Neural cell (in vitro differentiated cells): ENCODE measurements around the gene OSBPL1A.

Source experiments
- EP300 ChIP-seq: fragments of 450-650 bp; conservative IDR thresholded peaks from 2 replicates; pipeline ENCODE4 v1.6.1; 2014; ENCODE audit warnings: antibody characterized with exemption, mild to moderate bottlenecking, moderate library complexity; ENCODE audit not compliant: poor library complexity, severe bottlenecking
- EZH2 ChIP-seq: fragments of 200-600, 300-800 bp; shearing (Covaris generic), sonication (generic); IDR thresholded peaks from 2 replicates; pipeline ENCODE4 v1.6.1; 2014; ENCODE audit warnings: antibody characterized with exemption, low read length, borderline replicate concordance, mild to moderate bottlenecking; ENCODE audit not compliant: insufficient read depth, poor library complexity, severe bottlenecking
- MXI1 ChIP-seq: fragments of 450-650 bp; conservative IDR thresholded peaks from 2 replicates; pipeline ENCODE4 v1.6.1; 2014; ENCODE audit warnings: antibody characterized with exemption, mild to moderate bottlenecking; ENCODE audit not compliant: poor library complexity, severe bottlenecking
- POLR2AphosphoS5 ChIP-seq: IDR thresholded peaks from 2 replicates; pipeline ENCODE4 v1.6.1; 2012
- TAF1 ChIP-seq: IDR thresholded peaks from 2 replicates; pipeline ENCODE4 v1.6.1; 2012; ENCODE audit warnings: low read depth
- TF ChIP-seq, protein P1 (sequence below): fragments of 450-650 bp; IDR thresholded peaks from 2 replicates; pipeline ENCODE4 v1.5.1; 2014; ENCODE audit warnings: antibody characterized with exemption, mild to moderate bottlenecking, moderate library complexity; ENCODE audit not compliant: poor library complexity, severe bottlenecking

DNA sequence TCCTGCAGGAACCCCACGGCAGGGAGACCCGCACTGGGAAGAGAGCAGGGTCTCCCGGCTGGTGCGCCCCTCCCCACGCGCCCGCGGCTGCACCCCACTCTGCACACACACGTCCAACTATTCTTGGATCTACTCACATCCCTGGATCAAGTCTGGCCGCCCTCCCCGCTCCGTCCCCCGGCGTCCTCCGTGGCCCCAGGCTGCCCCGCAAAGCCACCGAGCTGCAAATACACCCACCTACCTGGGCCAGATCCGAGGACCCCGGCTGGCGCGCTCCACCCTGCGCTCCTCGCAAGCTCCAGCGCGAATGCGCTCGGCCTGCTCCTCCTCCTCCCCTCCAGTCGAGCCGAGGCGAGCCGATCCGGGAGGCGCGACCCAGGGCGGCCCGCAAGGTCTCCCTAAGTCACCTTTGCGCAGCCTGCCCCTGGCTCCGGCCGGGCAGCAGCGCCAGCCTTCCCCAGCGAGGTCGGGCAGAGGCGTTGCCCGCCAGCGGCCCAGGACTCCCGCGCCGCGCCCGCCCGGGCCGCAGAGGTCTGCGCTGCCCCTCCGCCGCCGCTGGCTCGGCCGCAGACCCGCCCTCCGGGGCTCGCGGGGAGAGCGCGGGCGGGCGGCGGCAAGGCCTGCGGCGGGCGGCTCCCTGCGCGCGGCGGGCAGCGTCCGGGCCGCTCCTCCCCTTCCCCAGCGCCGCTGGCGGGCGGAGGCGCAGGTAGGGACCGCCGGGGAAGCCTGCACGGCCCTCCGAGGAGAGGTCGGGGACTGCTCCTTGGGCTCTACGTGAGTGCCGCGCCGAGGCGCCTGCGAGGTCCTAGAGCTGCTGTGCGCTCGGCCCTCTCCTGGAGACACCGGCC lies 126.0 kb downstream of the OSBPL1A start:
- TF ChIP-seq EZH2, result no peak
- TF ChIP-seq, protein P1, sequence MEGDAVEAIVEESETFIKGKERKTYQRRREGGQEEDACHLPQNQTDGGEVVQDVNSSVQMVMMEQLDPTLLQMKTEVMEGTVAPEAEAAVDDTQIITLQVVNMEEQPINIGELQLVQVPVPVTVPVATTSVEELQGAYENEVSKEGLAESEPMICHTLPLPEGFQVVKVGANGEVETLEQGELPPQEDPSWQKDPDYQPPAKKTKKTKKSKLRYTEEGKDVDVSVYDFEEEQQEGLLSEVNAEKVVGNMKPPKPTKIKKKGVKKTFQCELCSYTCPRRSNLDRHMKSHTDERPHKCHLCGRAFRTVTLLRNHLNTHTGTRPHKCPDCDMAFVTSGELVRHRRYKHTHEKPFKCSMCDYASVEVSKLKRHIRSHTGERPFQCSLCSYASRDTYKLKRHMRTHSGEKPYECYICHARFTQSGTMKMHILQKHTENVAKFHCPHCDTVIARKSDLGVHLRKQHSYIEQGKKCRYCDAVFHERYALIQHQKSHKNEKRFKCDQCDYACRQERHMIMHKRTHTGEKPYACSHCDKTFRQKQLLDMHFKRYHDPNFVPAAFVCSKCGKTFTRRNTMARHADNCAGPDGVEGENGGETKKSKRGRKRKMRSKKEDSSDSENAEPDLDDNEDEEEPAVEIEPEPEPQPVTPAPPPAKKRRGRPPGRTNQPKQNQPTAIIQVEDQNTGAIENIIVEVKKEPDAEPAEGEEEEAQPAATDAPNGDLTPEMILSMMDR, result peak; percentile 45
- peak; percentile 36 for TF ChIP-seq MXI1
- peak; percentile 30 for TF ChIP-seq POLR2AphosphoS5
- no peak for TF ChIP-seq EP300
- no peak for TF ChIP-seq TAF1
